HAP-1 (cell line): ENCODE data around the gene FAM149A.

ENCODE experiments used
- DNase-seq, 2 experiments: peaks; one replicate each; pipeline ENCODE4 v3.0.0-alpha.2; 2016 to 2020; ENCODE audit warnings: low spot score in 2 of 2
- H3K27me3 ChIP-seq: fragments of 250-450 bp; sonication (Bioruptor Pico); 2 replicates; pipeline ENCODE4 v1.5.1; 2020; ENCODE audit warnings: low read depth, mild to moderate bottlenecking, moderate library complexity
- H3K36me3 ChIP-seq: fragments of 250-450 bp; sonication (Bioruptor Pico); replicated peaks from 2 replicates; pipeline ENCODE4 v1.5.1; 2020; ENCODE audit warnings: mild to moderate bottlenecking
- H3K4me1 ChIP-seq: fragments of 250-450 bp; sonication (Bioruptor Pico); 2 replicates; pipeline ENCODE4 v1.5.1; 2020; ENCODE audit warnings: mild to moderate bottlenecking
- H3K4me3 ChIP-seq: fragments of 250-450 bp; sonication (Bioruptor Pico); 2 replicates; pipeline ENCODE4 v1.5.1; 2020; ENCODE audit warnings: mild to moderate bottlenecking, moderate library complexity
- H3K9me3 ChIP-seq: fragments of 250-450 bp; sonication (Bioruptor Pico); 2 replicates; pipeline ENCODE4 v1.5.1; 2020; ENCODE audit warnings: mild to moderate bottlenecking, moderate library complexity
- in situ Hi-C: fragments of 300-500 bp; cut with MboI; formaldehyde crosslinking; loops from 3 replicates; pipeline ENCODE4 v1.14.3; 2020; ENCODE audit warnings: low sequenced_read_pairs, inconsistent platforms, mixed read lengths

FAM149A gene

GRCh38 chr4:186205156-186205555 is 100.7 kb downstream of the FAM149A start:
- in situ Hi-C loops: no loop called here

GRCh38 chr4:186216465-186217024 is 112.0 kb downstream of the FAM149A start:
- Histone ChIP-seq H3K36me3 (no peaks in the 10 kb centered on the region), H3K27me3 (no peaks in the 10 kb centered on the region; the same call in 1 of the 2 replicates), H3K9me3 (no peaks in the 10 kb centered on the region), H3K4me3 (no peak overlapping the region), H3K4me1 (no peaks in the 10 kb centered on the region)
- DNase-seq: no peak
- in situ Hi-C loops: no loop called here

More at GRCh38 chr4:186205156-186205555, 100.7 kb downstream of the FAM149A start:
- Histone ChIP-seq H3K9me3 (no peaks in the 10 kb centered on the region), H3K27me3 (no peaks in the 10 kb centered on the region), H3K36me3 (no peaks in the 10 kb centered on the region), H3K4me3 (no peak overlapping the region), H3K4me1 (no peaks in the 10 kb centered on the region)
- DNase-seq: no peak

GRCh38 chr4:186217733-186218293 is 113.3 kb downstream of the FAM149A start:
- no peaks in the 10 kb centered on the region for H3K4me1 ChIP-seq
- no peaks in the 10 kb centered on the region for H3K36me3 ChIP-seq
- H3K27me3 ChIP-seq: no peaks in the 10 kb centered on the region; the same call in 1 of the 2 replicates
- no peak overlapping the region for H3K4me3 ChIP-seq
- in situ Hi-C loops: no loop called here
- no peak for DNase-seq
- no peaks in the 10 kb centered on the region for H3K9me3 ChIP-seq

GRCh38 chr4:186221624-186222023 is 117.1 kb downstream of the FAM149A start:
- Histone ChIP-seq H3K27me3 (no peaks in the 10 kb centered on the region), H3K9me3 (no peaks in the 10 kb centered on the region; the same call in 1 of the 2 replicates), H3K36me3 (no peaks in the 10 kb centered on the region), H3K4me1 (no peaks in the 10 kb centered on the region), H3K4me3 (no peak overlapping the region)
- in situ Hi-C loops: no loop called here
- DNase-seq: no peak
